SK-N-SH (cell line): ENCODE measurements around the gene RRBP1. TPM values are rescaled to one million over a fixed set of nuclear protein-coding genes. Genes with fewer than 3 reads are reported as not detected.

ENCODE experiments used
- CTCF ChIA-PET: fragments of 300-600, 350-600 bp; formaldehyde crosslinking; extraction: SDS; loops from one replicate; lab custom pipeline; 2021; lab: Yijun Ruan, JAX
- POLR2A ChIA-PET: fragments of 350-600 bp; sonication (Branson Sonifier 250); formaldehyde crosslinking; extraction: SDS; loops from one replicate; lab custom pipeline; 2020; ENCODE audit warnings: antibody characterized with exemption, inconsistent platforms; lab: Yijun Ruan, JAX
- DNase-seq: peaks from one replicate; pipeline ENCODE4 v3.0.0; 2012
- H2AFZ ChIP-seq: fragments of 200-600 bp; sonication (generic); 2 replicates; pipeline ENCODE4 v1.8.1; 2016; ENCODE audit warnings: antibody characterized with exemption, mild to moderate bottlenecking, low read depth
- H3F3A ChIP-seq: fragments of 200-600 bp; sonication (generic); replicated peaks from 2 replicates; pipeline ENCODE3; 2016; ENCODE audit warnings: antibody characterized with exemption, mild to moderate bottlenecking; ENCODE audit not compliant: insufficient read depth
- H3K27ac ChIP-seq, 2 experiments: fragments of 200-500 bp in 1 of 2; fragments of 200-600 bp in 1 of 2; sonication (Bioruptor generic) in 1 of 2; sonication (generic), shearing (Covaris generic) in 1 of 2; 2 replicates each; pipeline versions ENCODE4 v1.5.1 to v1.6.1; 2014 to 2016; ENCODE audit warnings: low read depth in 2 of 2, inconsistent platforms in 1 of 2, low read length in 1 of 2, mild to moderate bottlenecking in 1 of 2, mixed read lengths in 1 of 2
- H3K27me3 ChIP-seq: fragments of 200-600 bp; sonication (generic), shearing (Covaris generic); 2 replicates; pipeline ENCODE4 v1.6.1; 2016; ENCODE audit warnings: mixed run types; ENCODE audit not compliant: insufficient read depth
- H3K36me3 ChIP-seq, 2 experiments: fragments of 200-500 bp in 1 of 2; fragments of 200-600 bp in 1 of 2; sonication (Bioruptor generic) in 1 of 2; sonication (generic) in 1 of 2; replicated peaks in 1 of 2; 2 replicates each; pipeline versions ENCODE3 to v1.5.1; 2014 to 2016; ENCODE audit warnings: low read length in 1 of 2, mild to moderate bottlenecking in 1 of 2; ENCODE audit not compliant: insufficient read depth in 2 of 2, control insufficient read depth in 1 of 2
- H3K4me1 ChIP-seq, 2 experiments: fragments of 200-500 bp in 1 of 2; fragments of 200-600 bp in 1 of 2; sonication (Bioruptor generic) in 1 of 2; sonication (generic), shearing (Covaris generic) in 1 of 2; 2 replicates each; pipeline versions ENCODE4 v1.5.1 to v1.6.1; 2014 to 2016; ENCODE audit warnings: low read depth in 1 of 2, low read length in 1 of 2, mixed run types in 1 of 2; ENCODE audit not compliant: insufficient read depth in 2 of 2, control insufficient read depth in 1 of 2
- H3K4me2 ChIP-seq: fragments of 200-600 bp; sonication (generic), shearing (Covaris generic); 2 replicates; pipeline ENCODE4 v1.6.1; 2017; ENCODE audit warnings: mixed run types
- H3K4me3 ChIP-seq, 2 experiments: fragments of 200-500 bp in 1 of 2; fragments of 200-600 bp in 1 of 2; sonication (Bioruptor generic) in 1 of 2; sonication (generic), shearing (Covaris generic) in 1 of 2; 2 replicates each; pipeline versions ENCODE4 v1.5.1 to v1.8.1; 2014 to 2016; ENCODE audit warnings: low read depth in 2 of 2, inconsistent platforms in 1 of 2, low read length in 1 of 2, mild to moderate bottlenecking in 1 of 2, mixed read lengths in 1 of 2, moderate library complexity in 1 of 2
- H3K79me2 ChIP-seq: fragments of 200-600 bp; sonication (generic); 2 replicates; pipeline ENCODE4 v1.8.1; 2017; ENCODE audit warnings: mild to moderate bottlenecking; ENCODE audit not compliant: insufficient read depth
- H3K9ac ChIP-seq: fragments of 200-600 bp; sonication (generic); 2 replicates; pipeline ENCODE4 v1.6.1; 2017; ENCODE audit warnings: mixed run types
- H3K9me2 ChIP-seq: fragments of 200-600 bp; sonication (generic); 2 replicates; pipeline ENCODE4 v1.6.1; 2017; ENCODE audit warnings: mixed run types
- H3K9me3 ChIP-seq: fragments of 200-600 bp; sonication (generic); 2 replicates; pipeline ENCODE4 v1.6.1; 2017; ENCODE audit warnings: mixed run types, mild to moderate bottlenecking, moderate library complexity
- H4K20me1 ChIP-seq: fragments of 200-600 bp; sonication (generic); 2 replicates; pipeline ENCODE4 v1.6.1; 2017; ENCODE audit warnings: mild to moderate bottlenecking, mixed run types; ENCODE audit not compliant: insufficient read depth
- CHD2 ChIP-seq: fragments of 150-350 bp; IDR thresholded peaks from 2 replicates; pipeline ENCODE4 v1.6.1; 2018; ENCODE audit warnings: low read length; ENCODE audit not compliant: partially characterized antibody
- EZH2phosphoT487 ChIP-seq: fragments of 200-600 bp; sonication (generic); IDR thresholded peaks from 2 replicates; pipeline ENCODE4 v1.6.1; 2017; ENCODE audit warnings: low read depth, mixed run types, mild to moderate bottlenecking, antibody characterized with exemption, moderate library complexity, borderline replicate concordance
- FOSL2 ChIP-seq: IDR thresholded peaks from 2 replicates; pipeline ENCODE4 v1.4.0; 2012; ENCODE audit warnings: low read depth, mild to moderate bottlenecking, moderate library complexity, borderline replicate concordance
- JUND ChIP-seq: IDR thresholded peaks from 2 replicates; pipeline ENCODE4 v1.4.0; 2012
- RXRA ChIP-seq: IDR thresholded peaks from 2 replicates; pipeline ENCODE4 v1.4.0; 2012; ENCODE audit warnings: low read depth, mild to moderate bottlenecking, borderline replicate concordance
- TAF1 ChIP-seq: IDR thresholded peaks from 2 replicates; pipeline ENCODE4 v1.6.1; 2012; ENCODE audit warnings: low read depth, mild to moderate bottlenecking, low read length, moderate library complexity, borderline replicate concordance
- ZBTB33 ChIP-seq: IDR thresholded peaks from 2 replicates; pipeline ENCODE4 v1.4.0; 2012; ENCODE audit warnings: low read depth, borderline replicate concordance
- WGBS: methylation state at CpG from one replicate; pipeline ENCODE4 v1.1.6; 2017; ENCODE audit warnings: low lambda C conversion rate; 5-methylcytosine and 5-hydroxymethylcytosine counted together
- polyA plus RNA-seq, 3 experiments: library from polyadenylated mRNA; depleted of rRNA; stranded (reverse); fragments of >200 nt; gene quantifications; 2 replicates each; pipeline ENCODE4 v1.2.3, GENCODE V29; 2012

The RRBP1 gene
- polyA plus RNA-seq, 1 of the 3 experiments (the other 2 are of a cell fraction), result 50.2 TPM

- peak overlapping the region; percentile 48; the same call in 1 of the 2 replicates for H2AFZ ChIP-seq
- CTCF ChIA-PET, result interaction anchor here (0.6 kb wide), 1 partner anchor 35 kb away, joined by 3 read pairs; no protein-coding TSS in a partner anchor
- H3F3A ChIP-seq, result peaks cover 33% of the 10 kb centered on the region
- WGBS, result 50% methylated on average over 4 of the region's 4 CpGs
- 0 out of 2 replicates have a peak, but pooled peaks cover under 1% of the 10 kb centered on the region for H4K20me1 ChIP-seq
- peak overlapping the region; percentile 56 to 80; a peak in 3 of 4 replicates for H3K27ac ChIP-seq
- H3K4me3 ChIP-seq, result no peak overlapping the region
- POLR2A ChIA-PET, result no interaction called here
- H3K9me3 ChIP-seq, result no peaks in the 10 kb centered on the region
- H3K4me2 ChIP-seq, result peak overlapping the region; percentile 44; the same call in 1 of the 2 replicates
- H3K36me3 ChIP-seq, result no peaks in the 10 kb centered on the region
- no peaks in the 10 kb centered on the region for H3K27me3 ChIP-seq
- TF ChIP-seq TAF1 (no peak), EZH2phosphoT487 (no peak), CHD2 (no peak), RXRA (no peak), ZBTB33 (no peak), JUND (peak; percentile 14; the same call in 1 of the 2 replicates), FOSL2 (no peak)
- TF ChIP-seq, all 33 proteins: peak for 1
- H3K4me1 ChIP-seq, result peaks cover 0 to 10% of the 10 kb centered on the region in 2 experiments; a peak in 1 of 4 replicates
- no peaks in the 10 kb centered on the region for H3K9me2 ChIP-seq
- peaks cover 8% of the 10 kb centered on the region for H3K79me2 ChIP-seq
- peak overlapping the region; percentile 15; the same call in 1 of the 2 replicates for H3K9ac ChIP-seq
- DNase-seq, result no peak
Measured at GRCh38 chr20:17565169-17565845, 116.7 kb downstream of the RRBP1 start.

Other genes with a start within 250 kb of the RRBP1 start
- gene BFSP1, start 150.9 kb downstream of the RRBP1 start, polyA plus RNA-seq (2012; rRNA removed), result 6.7 and 7.1 TPM in 2 replicates
- 151 and 167 TPM in 2 replicates for gene DSTN, start 112.2 kb downstream of the RRBP1 start, polyA plus RNA-seq (2012; rRNA removed)
- not detected in 2 replicates for gene BANF2, start 17.7 kb upstream of the RRBP1 start, polyA plus RNA-seq (2012; rRNA removed)